ENCODE measurements around the gene TASP1. TPM values are rescaled to one million over a fixed set of nuclear protein-coding genes. Genes with fewer than 3 reads are reported as not detected.

TASP1 gene
- total RNA-seq, 1 donor from 2014 or later, result 22.8 TPM

DNA sequence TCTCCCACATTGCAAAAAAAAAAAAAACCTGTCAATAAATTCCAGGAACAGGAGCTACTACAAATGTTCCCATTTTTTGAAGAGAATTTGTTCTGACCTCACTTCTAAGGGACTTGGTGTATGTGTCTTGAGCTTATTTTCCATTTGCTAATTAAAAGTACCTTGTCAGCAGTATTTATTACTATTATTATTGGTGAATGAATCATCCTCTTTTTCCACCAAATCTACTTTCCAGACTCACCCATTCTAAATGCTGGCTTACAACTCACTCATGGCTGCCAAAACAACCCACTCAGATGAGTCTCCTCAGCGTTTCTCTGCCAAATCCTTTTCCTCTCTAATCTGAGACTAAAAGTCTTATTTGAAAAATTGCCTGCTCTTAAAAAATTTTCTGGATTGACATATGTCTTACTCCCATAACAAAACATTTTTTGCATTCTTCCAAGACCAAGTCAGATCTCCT, 33.2 kb upstream of the TASP1 start:
- peaks cover 3% of the 10 kb centered on the region for H3K4me1 Mint-ChIP-seq
- no peak overlapping the region for H3K4me3 Mint-ChIP-seq
- no peaks in the 10 kb centered on the region for H3K27me3 Mint-ChIP-seq (ENCODE audit: low read depth)
- no peak for DNase-seq (ENCODE audit: low spot score in 2 of 2, unreplicated experiment in 2 of 2)
- H3K27ac Mint-ChIP-seq, result no peak overlapping the region
- H3K9me3 Mint-ChIP-seq, result peaks cover 4% of the 10 kb centered on the region
- H3K36me3 Mint-ChIP-seq, result no peaks in the 10 kb centered on the region
- TF ChIP-seq, protein P1, sequence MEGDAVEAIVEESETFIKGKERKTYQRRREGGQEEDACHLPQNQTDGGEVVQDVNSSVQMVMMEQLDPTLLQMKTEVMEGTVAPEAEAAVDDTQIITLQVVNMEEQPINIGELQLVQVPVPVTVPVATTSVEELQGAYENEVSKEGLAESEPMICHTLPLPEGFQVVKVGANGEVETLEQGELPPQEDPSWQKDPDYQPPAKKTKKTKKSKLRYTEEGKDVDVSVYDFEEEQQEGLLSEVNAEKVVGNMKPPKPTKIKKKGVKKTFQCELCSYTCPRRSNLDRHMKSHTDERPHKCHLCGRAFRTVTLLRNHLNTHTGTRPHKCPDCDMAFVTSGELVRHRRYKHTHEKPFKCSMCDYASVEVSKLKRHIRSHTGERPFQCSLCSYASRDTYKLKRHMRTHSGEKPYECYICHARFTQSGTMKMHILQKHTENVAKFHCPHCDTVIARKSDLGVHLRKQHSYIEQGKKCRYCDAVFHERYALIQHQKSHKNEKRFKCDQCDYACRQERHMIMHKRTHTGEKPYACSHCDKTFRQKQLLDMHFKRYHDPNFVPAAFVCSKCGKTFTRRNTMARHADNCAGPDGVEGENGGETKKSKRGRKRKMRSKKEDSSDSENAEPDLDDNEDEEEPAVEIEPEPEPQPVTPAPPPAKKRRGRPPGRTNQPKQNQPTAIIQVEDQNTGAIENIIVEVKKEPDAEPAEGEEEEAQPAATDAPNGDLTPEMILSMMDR (IDR thresholded peaks at IDR 0.05; ENCODE audit: unreplicated experiment), result no peak

DNA sequence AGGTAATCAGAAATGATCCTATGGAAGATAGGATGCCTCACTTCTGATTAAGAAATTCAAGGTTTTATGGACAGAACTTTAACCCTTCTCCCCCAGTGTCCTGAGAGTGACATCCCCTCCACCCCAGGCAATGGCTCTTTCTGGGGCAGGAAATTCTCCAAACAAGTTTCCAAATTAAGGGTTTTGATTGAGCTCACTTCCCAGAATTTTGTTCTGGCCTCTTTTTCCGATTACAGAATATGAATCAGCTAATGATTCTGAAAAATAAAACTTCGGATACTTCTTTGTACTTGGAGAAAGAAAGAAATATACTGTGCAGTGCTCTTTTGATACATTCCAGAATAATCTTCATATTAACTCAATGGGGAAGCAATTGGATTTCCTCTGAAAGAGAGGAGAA, 32.8 kb upstream of the TASP1 start:
- no peak for DNase-seq (ENCODE audit: low spot score in 2 of 2, unreplicated experiment in 2 of 2)
- TF ChIP-seq, protein P1 (IDR thresholded peaks at IDR 0.05; ENCODE audit: unreplicated experiment), result no peak
- Mint-ChIP-seq H3K4me3 (no peak overlapping the region), H3K4me1 (peaks cover 3% of the 10 kb centered on the region), H3K36me3 (no peaks in the 10 kb centered on the region), H3K27ac (no peak overlapping the region), H3K9me3 (peaks cover 4% of the 10 kb centered on the region), H3K27me3 (ENCODE audit: low read depth) (no peaks in the 10 kb centered on the region)

DNA sequence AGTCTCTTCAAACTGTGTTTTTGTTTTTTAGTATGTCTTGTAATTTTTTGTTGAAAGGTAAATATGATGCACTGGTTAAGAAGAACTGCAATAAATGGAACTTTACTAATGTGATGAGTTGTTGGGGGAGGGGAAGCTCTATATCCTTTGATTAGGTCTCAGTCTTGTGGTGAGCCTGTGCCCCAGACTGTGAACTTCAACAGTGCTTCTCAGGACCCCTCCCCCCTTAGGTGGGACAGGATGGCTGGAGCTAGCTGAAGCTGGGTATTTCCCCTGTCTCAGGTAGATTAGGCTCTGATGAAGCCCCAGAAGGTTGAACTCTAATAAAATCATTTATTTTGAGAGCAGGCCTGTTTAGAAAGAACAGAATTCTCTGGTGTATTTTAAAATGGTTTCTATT, 31.4 kb upstream of the TASP1 start:
- DNase-seq (ENCODE audit: low spot score in 2 of 2, unreplicated experiment in 2 of 2), result no peak
- Mint-ChIP-seq H3K9me3 (peaks cover 4% of the 10 kb centered on the region), H3K4me3 (no peak overlapping the region), H3K27me3 (ENCODE audit: low read depth) (no peaks in the 10 kb centered on the region), H3K4me1 (peaks cover 3% of the 10 kb centered on the region), H3K36me3 (no peaks in the 10 kb centered on the region), H3K27ac (no peak overlapping the region)
- TF ChIP-seq, protein P1 (IDR thresholded peaks at IDR 0.05; ENCODE audit: unreplicated experiment), result no peak

DNA sequence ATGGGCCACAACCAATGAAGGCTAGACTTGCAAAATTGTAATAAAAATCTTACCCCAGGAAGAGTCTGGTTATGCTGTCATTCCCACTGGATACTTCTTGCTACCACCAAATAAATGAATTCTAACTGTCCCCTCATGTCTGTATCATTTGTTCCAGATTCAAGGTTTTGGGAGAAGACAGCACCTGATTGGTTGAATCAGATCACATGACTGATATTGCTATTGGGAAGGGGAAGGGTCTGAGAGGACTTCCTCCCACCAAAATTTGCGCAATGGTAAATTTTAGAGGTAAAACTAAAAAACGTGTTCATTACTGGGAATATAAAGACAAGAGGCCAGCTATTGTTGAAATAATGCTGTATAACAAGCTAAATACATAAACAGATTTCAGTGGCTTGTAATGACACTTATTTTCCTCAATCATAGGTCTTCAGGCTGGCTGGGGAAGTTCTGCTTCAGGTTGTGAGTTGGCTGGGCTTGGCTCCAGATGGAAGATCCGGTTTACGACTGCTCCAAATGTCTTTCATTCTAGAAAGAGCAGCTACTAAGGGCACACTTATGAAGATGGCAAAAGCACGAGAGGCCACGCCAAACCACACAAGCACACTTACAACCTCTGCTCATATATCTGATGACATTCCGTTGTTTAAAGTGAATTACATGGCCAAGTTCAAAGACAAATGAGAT, 27.1 kb upstream of the TASP1 start:
- peaks cover 10% of the 10 kb centered on the region for H3K27me3 Mint-ChIP-seq (ENCODE audit: low read depth)
- H3K27ac Mint-ChIP-seq, result no peak overlapping the region
- H3K4me1 Mint-ChIP-seq, result peaks cover 3% of the 10 kb centered on the region

DNA sequence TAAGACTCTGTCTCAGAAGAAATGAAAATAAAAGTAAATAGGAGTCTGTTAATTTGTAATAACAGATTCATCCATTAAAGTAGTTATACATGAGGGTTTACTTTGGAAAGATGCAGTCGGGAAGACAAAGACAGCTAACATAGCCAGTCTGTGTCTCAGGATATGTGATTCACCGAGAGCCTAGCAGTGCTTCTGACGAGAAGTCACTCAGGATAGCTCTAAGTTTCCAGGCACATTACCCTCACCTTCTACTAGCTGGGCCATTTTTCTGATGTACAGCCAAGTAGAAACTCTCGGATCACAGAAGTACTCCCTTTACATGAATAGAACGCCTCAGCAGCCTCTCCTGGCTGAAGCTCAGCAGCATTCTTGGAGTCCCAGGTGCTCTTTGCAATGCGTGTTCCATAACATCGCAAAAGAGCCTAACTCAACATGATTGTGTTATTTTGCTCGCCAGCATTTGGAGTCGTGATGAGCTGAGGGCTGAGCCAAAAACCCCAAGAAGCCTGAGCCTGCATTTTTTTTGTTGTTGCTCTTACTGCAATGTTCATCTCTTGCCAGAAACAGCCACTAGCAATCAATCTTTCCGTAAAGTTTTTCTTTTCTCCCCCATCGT, 22.4 kb upstream of the TASP1 start:
- Mint-ChIP-seq H3K27ac (no peak overlapping the region), H3K36me3 (no peaks in the 10 kb centered on the region), H3K4me1 (peaks cover 3% of the 10 kb centered on the region), H3K27me3 (ENCODE audit: low read depth) (peaks cover 13% of the 10 kb centered on the region), H3K9me3 (no peaks in the 10 kb centered on the region), H3K4me3 (no peak overlapping the region)
- no peak for DNase-seq (ENCODE audit: low spot score in 2 of 2, unreplicated experiment in 2 of 2)
- TF ChIP-seq, protein P1 (IDR thresholded peaks at IDR 0.05; ENCODE audit: unreplicated experiment), result no peak

More for the DNA sequence above, 27.1 kb upstream of the TASP1 start:
- H3K4me3 Mint-ChIP-seq, result no peak overlapping the region
- no peaks in the 10 kb centered on the region for H3K9me3 Mint-ChIP-seq
- H3K36me3 Mint-ChIP-seq, result no peaks in the 10 kb centered on the region
- no peak for DNase-seq (ENCODE audit: low spot score in 2 of 2, unreplicated experiment in 2 of 2)
- TF ChIP-seq, protein P1 (IDR thresholded peaks at IDR 0.05; ENCODE audit: unreplicated experiment), result no peak

Data from mesothelial cell of epicardium (in vitro differentiated cells).